ENCODE data around the gene RBM47. TPM values are rescaled to one million over a fixed set of nuclear protein-coding genes. Genes with fewer than 3 reads are reported as not detected.
"Not testable (repeated sequence)": the region's sequence is repeated elsewhere in the genome, so short reads cannot be mapped to it uniquely, and the experiment has no call there.

The RBM47 gene
- total RNA-seq, 2 experiments from 2014 or later, result 0.27 to 0.92 TPM

DNA sequence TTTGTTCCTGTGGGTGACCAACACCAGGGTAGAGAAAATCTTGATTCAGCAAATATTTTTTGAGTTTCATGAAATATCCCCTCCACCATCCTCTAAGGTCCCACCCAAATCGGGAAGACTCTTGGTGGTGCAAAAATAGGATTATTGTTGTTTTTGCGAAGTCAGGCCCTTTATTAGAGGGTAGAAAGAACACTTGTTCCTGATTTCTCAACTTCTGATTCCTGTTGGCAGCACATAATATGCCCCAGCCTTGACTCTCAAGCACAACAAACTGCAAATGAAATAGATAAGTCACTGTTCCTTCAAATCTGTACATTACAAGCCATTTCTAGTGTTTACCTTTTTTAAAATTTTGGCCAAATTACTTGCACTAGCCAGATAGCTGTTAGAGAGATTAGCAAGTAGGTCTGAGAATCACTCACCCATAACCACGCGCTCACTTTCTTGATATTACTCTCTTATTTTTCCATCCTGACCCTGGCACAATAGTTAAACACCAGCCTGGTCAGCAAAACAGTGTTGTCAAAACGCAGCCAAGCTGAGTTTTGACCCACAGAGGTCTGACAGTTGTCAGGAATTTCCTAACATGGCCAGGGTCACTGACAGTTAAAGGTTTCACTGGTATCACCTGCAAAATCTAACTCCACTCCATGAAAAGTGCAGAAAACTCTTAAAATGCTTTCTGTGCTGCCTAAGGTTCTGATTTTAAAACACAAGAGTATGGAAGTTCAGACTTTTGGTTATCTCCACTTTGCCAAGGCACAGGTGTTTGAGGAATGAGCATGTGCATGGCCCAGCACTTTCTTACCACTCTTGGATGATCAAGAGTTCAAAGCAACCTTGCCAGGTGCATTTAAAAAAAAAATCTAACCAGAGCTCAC is 69.8 kb downstream of the RBM47 start:
- Mint-ChIP-seq H3K27me3 (no peaks in the 10 kb centered on the region), H3K4me1 (ENCODE audit: low read depth) (no peaks in the 10 kb centered on the region), H3K9me3 (no peaks in the 10 kb centered on the region), H3K36me3 (ENCODE audit: low read depth) (no peaks in the 10 kb centered on the region), H3K4me3 (no peak overlapping the region), H3K27ac (no peak overlapping the region)
- Histone ChIP-seq H3K9me3 (ENCODE audit: control insufficient read depth in 1 of 2, insufficient read depth in 1 of 2, low read length in 2 of 2) (no peaks in the 10 kb centered on the region), H3K4me3 (ENCODE audit: low read length) (no peak overlapping the region), H3K4me1 (ENCODE audit: insufficient read depth, low read length) (no peaks in the 10 kb centered on the region), H3K36me3 (ENCODE audit: insufficient read depth, low read length) (no peaks in the 10 kb centered on the region), H3K27me3 (ENCODE audit: control insufficient read depth in 1 of 2, insufficient read depth in 2 of 2, low read length in 2 of 2) (no peaks in the 10 kb centered on the region), H3K27ac (ENCODE audit: low read depth in 1 of 2, low read length in 2 of 2) (no peak overlapping the region)
- ChIA-PET CTCF (no interaction called here), POLR2A (no interaction called here)
- DNase-seq (no peak), ATAC-seq (ENCODE audit: poor library complexity) (no peak)
- TF ChIP-seq CTCF (IDR thresholded peaks at IDR 0.05), result no peak
- intact Hi-C loops (cut with DNase I, micrococcal nuclease), result loop anchor here in 1 of 2 experiments (10.0 kb wide), 2 partner anchors 385 to 505 kb away; partner anchors contain the start of gene N4BP2

DNA sequence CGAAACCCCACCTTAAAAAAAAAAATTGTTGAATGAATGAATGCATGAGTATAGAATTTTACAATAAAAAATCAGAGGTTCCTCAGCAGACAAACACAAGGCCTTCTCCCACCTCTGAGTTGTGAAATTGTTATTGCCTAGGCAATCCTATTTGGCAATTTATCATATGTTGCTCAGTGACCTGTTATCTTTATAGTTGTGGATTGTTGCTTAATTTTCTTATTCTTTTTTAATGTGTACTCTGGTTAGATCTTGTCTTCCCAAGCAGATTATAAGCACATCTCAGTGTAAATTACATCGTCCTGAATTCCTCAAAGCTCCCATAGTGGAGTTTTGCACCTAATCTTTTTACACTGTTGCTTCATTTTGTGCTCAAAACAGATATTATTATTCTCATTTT is 71.9 kb downstream of the RBM47 start:
- H3K9me3 ChIP-seq (ENCODE audit: control insufficient read depth in 1 of 2, insufficient read depth in 1 of 2, low read length in 2 of 2), result no peaks in the 10 kb centered on the region
- no peaks in the 10 kb centered on the region for H3K27me3 ChIP-seq (ENCODE audit: control insufficient read depth in 1 of 2, insufficient read depth in 2 of 2, low read length in 2 of 2)
- Mint-ChIP-seq H3K36me3 (ENCODE audit: low read depth) (no peaks in the 10 kb centered on the region), H3K4me3 (no peak overlapping the region), H3K27ac (no peak overlapping the region), H3K9me3 (no peaks in the 10 kb centered on the region), H3K27me3 (no peaks in the 10 kb centered on the region), H3K4me1 (ENCODE audit: low read depth) (no peaks in the 10 kb centered on the region)
- peaks cover 4% of the 10 kb centered on the region for H3K4me1 ChIP-seq (ENCODE audit: insufficient read depth, low read length)
- no peak overlapping the region for H3K27ac ChIP-seq (ENCODE audit: low read depth in 1 of 2, low read length in 2 of 2)
- no peak for TF ChIP-seq CTCF (IDR thresholded peaks at IDR 0.05)
- DNase-seq, result no peak
- ChIA-PET POLR2A (no interaction called here), CTCF (no interaction called here)
- intact Hi-C loops (cut with DNase I, micrococcal nuclease), result loop anchor here in 1 of 2 experiments (10.0 kb wide), 2 partner anchors 383 to 503 kb away; partner anchors contain the start of gene N4BP2
- H3K4me3 ChIP-seq (ENCODE audit: low read length), result no peak overlapping the region
- no peak for ATAC-seq (ENCODE audit: poor library complexity)
- no peaks in the 10 kb centered on the region for H3K36me3 ChIP-seq (ENCODE audit: insufficient read depth, low read length)

GRCh38 chr4:40555176-40555900 is 74.3 kb downstream of the RBM47 start:
- Mint-ChIP-seq H3K36me3 (ENCODE audit: low read depth) (no peaks in the 10 kb centered on the region), H3K4me1 (ENCODE audit: low read depth) (peaks cover 12% of the 10 kb centered on the region), H3K4me3 (no peak overlapping the region), H3K9me3 (no peaks in the 10 kb centered on the region), H3K27ac (no peak overlapping the region), H3K27me3 (no peaks in the 10 kb centered on the region)
- no peak for DNase-seq
- Histone ChIP-seq H3K36me3 (ENCODE audit: insufficient read depth, low read length) (no peaks in the 10 kb centered on the region), H3K4me1 (ENCODE audit: insufficient read depth, low read length) (peaks cover 7% of the 10 kb centered on the region), H3K9me3 (ENCODE audit: control insufficient read depth in 1 of 2, insufficient read depth in 1 of 2, low read length in 2 of 2) (no peaks in the 10 kb centered on the region), H3K27me3 (ENCODE audit: control insufficient read depth in 1 of 2, insufficient read depth in 2 of 2, low read length in 2 of 2) (no peaks in the 10 kb centered on the region), H3K4me3 (ENCODE audit: low read length) (no peak overlapping the region), H3K27ac (ENCODE audit: low read depth in 1 of 2, low read length in 2 of 2) (no peak overlapping the region)
- ChIA-PET POLR2A (no interaction called here), CTCF (no interaction called here)
- no peak for ATAC-seq (ENCODE audit: poor library complexity)
- no peak for TF ChIP-seq CTCF (IDR thresholded peaks at IDR 0.05)
- intact Hi-C loops (cut with DNase I, micrococcal nuclease), result loop anchor here in 1 of 2 experiments (10.0 kb wide), 2 partner anchors 381 to 501 kb away; partner anchors contain the start of gene N4BP2

- H3K36me3 ChIP-seq (ENCODE audit: insufficient read depth, low read length); DNase-seq; CTCF ChIA-PET; ATAC-seq (ENCODE audit: poor library complexity); H3K27me3 Mint-ChIP-seq; H3K27me3 ChIP-seq (ENCODE audit: control insufficient read depth in 1 of 2, insufficient read depth in 2 of 2, low read length in 2 of 2); H3K36me3 Mint-ChIP-seq (ENCODE audit: low read depth); H3K9me3 ChIP-seq (ENCODE audit: control insufficient read depth in 1 of 2, insufficient read depth in 1 of 2, low read length in 2 of 2); H3K4me3 ChIP-seq (ENCODE audit: low read length); H3K27ac ChIP-seq (ENCODE audit: low read depth in 1 of 2, low read length in 2 of 2); POLR2A ChIA-PET; H3K27ac Mint-ChIP-seq; H3K9me3 Mint-ChIP-seq: not testable (repeated sequence)
- intact Hi-C loops (cut with DNase I, micrococcal nuclease), result loop anchor here in 1 of 2 experiments (10.0 kb wide), 2 partner anchors 380 to 500 kb away; partner anchors contain the start of gene N4BP2
- Mint-ChIP-seq H3K4me3 (peak overlapping the region; percentile 15), H3K4me1 (ENCODE audit: low read depth) (peaks cover 12% of the 10 kb centered on the region)
- H3K4me1 ChIP-seq (ENCODE audit: insufficient read depth, low read length), result peaks cover 11% of the 10 kb centered on the region
Measured at GRCh38 chr4:40554641-40555040, 75.0 kb downstream of the RBM47 start.

Data from CD4-positive, alpha-beta T cell (primary cell).